Erythroblast (primary cell): ENCODE data around the gene BAIAP2.

Experiments used
- GATA1 ChIP-seq: IDR thresholded peaks from 2 replicates; pipeline ENCODE4 v1.6.1; 2011; ENCODE audit warnings: low read depth, mild to moderate bottlenecking, control low read depth, low read length, moderate library complexity
- POLR2A ChIP-seq: IDR thresholded peaks from 2 replicates; pipeline ENCODE4 v1.6.1; 2011; ENCODE audit warnings: mild to moderate bottlenecking, low read length

GRCh38 chr17:81127133-81127455, 92.1 kb downstream of the BAIAP2 start:
- TF ChIP-seq POLR2A (no peak), GATA1 (no peak)
